Measurements from ENCODE around the gene KLHL36. TPM values are rescaled to one million over a fixed set of nuclear protein-coding genes. Genes with fewer than 3 reads are reported as not detected.

Gene KLHL36
- polyA plus RNA-seq, 1 experiment: 43.7 TPM

- DNase-seq (ENCODE audit: low read depth): no peak
- Histone ChIP-seq H3K27me3 (ENCODE audit: control insufficient read depth, insufficient read depth, low read length) (no peaks in the 10 kb centered on the region), H3K4me3 (ENCODE audit: low read depth, low read length) (no peak overlapping the region), H3K36me3 (ENCODE audit: control insufficient read depth, insufficient read depth, low read length) (peaks cover 33% of the 10 kb centered on the region)
- POLR2A ChIA-PET: no interaction called here
- CTCF ChIA-PET: interaction anchor here (0.7 to 3.6 kb wide), 2 partner anchors 9 to 18 kb away, joined by 4 to 21 read pairs; no protein-coding TSS in a partner anchor
- TF ChIP-seq CTCF (IDR thresholded peaks at IDR 0.05; ENCODE audit: insufficient read depth, low read depth, low read length): no peak
These were observed 5.9 kb downstream of the KLHL36 start for GRCh38 chr16:84654238-84654637.

- ChIA-PET POLR2A (no interaction called here), CTCF (interaction anchor here (0.6 to 1.1 kb wide), 2 partner anchors 17 to 32 kb away, joined by 3 to 7 read pairs; no protein-coding TSS in a partner anchor)
- Histone ChIP-seq H3K27me3 (ENCODE audit: control insufficient read depth, insufficient read depth, low read length) (no peaks in the 10 kb centered on the region), H3K36me3 (ENCODE audit: control insufficient read depth, insufficient read depth, low read length) (peaks cover 38% of the 10 kb centered on the region), H3K4me3 (ENCODE audit: low read depth, low read length) (no peak overlapping the region)
- TF ChIP-seq CTCF (IDR thresholded peaks at IDR 0.05; ENCODE audit: insufficient read depth, low read depth, low read length): no peak
- DNase-seq (ENCODE audit: low read depth): no peak
These were observed 6.7 kb downstream of the KLHL36 start for GRCh38 chr16:84654998-84655397.

DNA sequence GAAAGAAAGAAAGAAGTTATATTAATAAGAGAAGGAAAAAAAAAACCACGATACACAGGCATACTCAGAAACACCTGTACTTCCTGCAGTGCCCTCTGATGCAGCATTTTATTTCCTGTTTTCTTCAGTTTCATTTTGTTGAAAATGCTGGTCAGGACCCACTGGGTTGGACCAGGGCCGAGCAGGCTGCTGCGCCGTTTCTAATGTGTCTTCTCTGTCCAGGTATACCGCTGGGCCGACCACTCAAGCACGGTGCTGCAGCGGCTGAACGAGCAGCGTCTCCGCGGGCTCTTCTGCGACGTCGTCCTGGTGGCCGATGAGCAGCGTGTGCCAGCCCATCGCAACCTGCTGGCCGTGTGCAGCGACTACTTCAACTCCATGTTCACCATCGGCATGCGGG lies 8.3 kb downstream of the KLHL36 start:
- Histone ChIP-seq H3K36me3 (ENCODE audit: control insufficient read depth, insufficient read depth, low read length) (peaks cover 38% of the 10 kb centered on the region), H3K4me3 (ENCODE audit: low read depth, low read length) (no peak overlapping the region), H3K27me3 (ENCODE audit: control insufficient read depth, insufficient read depth, low read length) (no peaks in the 10 kb centered on the region)
- no peak for DNase-seq (ENCODE audit: low read depth)
- no peak for TF ChIP-seq CTCF (IDR thresholded peaks at IDR 0.05; ENCODE audit: insufficient read depth, low read depth, low read length)
- CTCF ChIA-PET: interaction anchor here (1.5 kb wide), 1 partner anchor 14 kb away, joined by 3 read pairs; no protein-coding TSS in a partner anchor
- POLR2A ChIA-PET: no interaction called here

GRCh38 chr16:84657229-84657837 lies 9.0 kb downstream of the KLHL36 start:
- Histone ChIP-seq H3K36me3 (ENCODE audit: control insufficient read depth, insufficient read depth, low read length) (peaks cover 43% of the 10 kb centered on the region), H3K27me3 (ENCODE audit: control insufficient read depth, insufficient read depth, low read length) (no peaks in the 10 kb centered on the region), H3K4me3 (ENCODE audit: low read depth, low read length) (no peak overlapping the region)
- DNase-seq (ENCODE audit: low read depth): no peak
- CTCF ChIA-PET: interaction anchor here (1.1 to 1.5 kb wide), 2 partner anchors 14 to 34 kb away, joined by 3 read pairs; no protein-coding TSS in a partner anchor
- no peak for TF ChIP-seq CTCF (IDR thresholded peaks at IDR 0.05; ENCODE audit: insufficient read depth, low read depth, low read length)
- POLR2A ChIA-PET: no interaction called here

GRCh38 chr16:84658690-84659089 lies 10.4 kb downstream of the KLHL36 start:
- no peak for DNase-seq (ENCODE audit: low read depth)
- no peak overlapping the region for H3K4me3 ChIP-seq (ENCODE audit: low read depth, low read length)
- POLR2A ChIA-PET: no interaction called here
- CTCF ChIA-PET: interaction anchor here (0.7 to 1.2 kb wide), 4 partner anchors 13 to 72 kb away, joined by 3 to 4 read pairs (median 3); no protein-coding TSS in a partner anchor
- H3K36me3 ChIP-seq (ENCODE audit: control insufficient read depth, insufficient read depth, low read length): peaks cover 41% of the 10 kb centered on the region
- H3K27me3 ChIP-seq (ENCODE audit: control insufficient read depth, insufficient read depth, low read length): no peaks in the 10 kb centered on the region
- TF ChIP-seq CTCF (IDR thresholded peaks at IDR 0.05; ENCODE audit: insufficient read depth, low read depth, low read length): no peak

Data from BJ (cell line).